ENCODE data around the gene SLC6A19.

Gene SLC6A19

GRCh38 chr5:1268056-1268455 is 66.7 kb downstream of the SLC6A19 start:
- no peak for DNase-seq
- in situ Hi-C loops (cut with MboI; ENCODE audit: low pct_unique_long_range_greater_than_20kb, low sequenced_read_pairs), result no loop called here

GRCh38 chr5:1268666-1269065 is 67.3 kb downstream of the SLC6A19 start:
- in situ Hi-C loops (cut with MboI; ENCODE audit: low pct_unique_long_range_greater_than_20kb, low sequenced_read_pairs), result no loop called here

GRCh38 chr5:1270426-1270825 is 69.0 kb downstream of the SLC6A19 start:
- in situ Hi-C loops (cut with MboI; ENCODE audit: low pct_unique_long_range_greater_than_20kb, low sequenced_read_pairs), result no loop called here
- no peak for DNase-seq

More at GRCh38 chr5:1268666-1269065, 67.3 kb downstream of the SLC6A19 start:
- DNase-seq, result no peak

- DNase-seq, result no peak
- in situ Hi-C loops (cut with MboI; ENCODE audit: low pct_unique_long_range_greater_than_20kb, low sequenced_read_pairs), result no loop called here
Observed at GRCh38 chr5:1270933-1271914, 69.8 kb downstream of the SLC6A19 start.

GRCh38 chr5:1272201-1272600 is 70.8 kb downstream of the SLC6A19 start:
- in situ Hi-C loops (cut with MboI; ENCODE audit: low pct_unique_long_range_greater_than_20kb, low sequenced_read_pairs), result no loop called here
- DNase-seq, result no peak

- DNase-seq, result no peak
- in situ Hi-C loops (cut with MboI; ENCODE audit: low pct_unique_long_range_greater_than_20kb, low sequenced_read_pairs), result no loop called here
Observed at GRCh38 chr5:1273745-1274144, 72.3 kb downstream of the SLC6A19 start.

GRCh38 chr5:1274471-1274870 is 73.1 kb downstream of the SLC6A19 start:
- in situ Hi-C loops (cut with MboI; ENCODE audit: low pct_unique_long_range_greater_than_20kb, low sequenced_read_pairs), result no loop called here
- DNase-seq, result no peak
